ENCODE data around the gene PXDC1. TPM values are rescaled to one million over a fixed set of nuclear protein-coding genes. Genes with fewer than 3 reads are reported as not detected.

PXDC1 gene, protein sequence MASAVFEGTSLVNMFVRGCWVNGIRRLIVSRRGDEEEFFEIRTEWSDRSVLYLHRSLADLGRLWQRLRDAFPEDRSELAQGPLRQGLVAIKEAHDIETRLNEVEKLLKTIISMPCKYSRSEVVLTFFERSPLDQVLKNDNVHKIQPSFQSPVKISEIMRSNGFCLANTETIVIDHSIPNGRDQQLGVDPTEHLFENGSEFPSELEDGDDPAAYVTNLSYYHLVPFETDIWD
- polyA plus RNA-seq (3.9 and 4.2 TPM in 2 replicates), polyA minus RNA-seq (3.2 and 3.9 TPM in 2 replicates)

DNA sequence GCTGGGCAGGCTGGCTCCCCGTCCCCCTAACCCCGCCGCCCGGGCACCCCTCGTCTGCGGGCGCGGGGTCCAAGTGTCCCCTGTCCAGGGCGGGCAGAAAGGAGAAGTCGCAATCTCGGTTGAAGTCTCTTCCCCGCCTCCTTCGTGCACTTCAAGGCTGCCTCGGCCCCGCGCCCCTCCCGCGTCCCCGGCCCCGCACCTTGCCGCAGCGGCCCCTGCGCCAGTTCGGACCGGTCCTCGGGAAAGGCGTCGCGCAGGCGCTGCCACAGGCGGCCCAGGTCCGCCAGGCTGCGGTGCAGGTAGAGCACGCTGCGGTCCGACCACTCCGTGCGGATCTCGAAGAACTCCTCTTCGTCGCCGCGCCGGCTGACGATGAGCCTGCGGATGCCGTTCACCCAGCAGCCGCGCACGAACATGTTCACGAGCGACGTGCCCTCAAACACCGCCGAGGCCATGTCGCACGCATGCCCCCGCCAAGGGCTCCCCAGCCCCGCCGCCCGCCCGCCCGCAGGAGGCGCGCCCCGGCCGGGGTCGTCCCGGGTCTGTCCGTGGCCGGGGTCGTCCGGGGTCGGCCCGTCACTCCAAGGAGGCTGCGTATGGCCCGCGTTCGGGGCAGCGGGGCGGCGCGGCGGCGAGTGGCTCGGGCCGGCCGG is at the start of gene PXDC1:
Gene PXDC1 (minus strand): TSS at position 637 of the 653 bp plus-strand sequence. CDS start 182 bp downstream, at position 455.
- H3K27ac ChIP-seq (ENCODE audit: low read length): no peak within 1 kb of the TSS
- no peak for TF ChIP-seq TAF1 (IDR thresholded peaks at IDR 0.05; ENCODE audit: low read depth)
- TF ChIP-seq EZH2 (IDR thresholded peaks at IDR 0.05; ENCODE audit: borderline replicate concordance, insufficient read depth, low read length, poor library complexity, severe bottlenecking): peak; percentile 13
- TF ChIP-seq, protein P1, sequence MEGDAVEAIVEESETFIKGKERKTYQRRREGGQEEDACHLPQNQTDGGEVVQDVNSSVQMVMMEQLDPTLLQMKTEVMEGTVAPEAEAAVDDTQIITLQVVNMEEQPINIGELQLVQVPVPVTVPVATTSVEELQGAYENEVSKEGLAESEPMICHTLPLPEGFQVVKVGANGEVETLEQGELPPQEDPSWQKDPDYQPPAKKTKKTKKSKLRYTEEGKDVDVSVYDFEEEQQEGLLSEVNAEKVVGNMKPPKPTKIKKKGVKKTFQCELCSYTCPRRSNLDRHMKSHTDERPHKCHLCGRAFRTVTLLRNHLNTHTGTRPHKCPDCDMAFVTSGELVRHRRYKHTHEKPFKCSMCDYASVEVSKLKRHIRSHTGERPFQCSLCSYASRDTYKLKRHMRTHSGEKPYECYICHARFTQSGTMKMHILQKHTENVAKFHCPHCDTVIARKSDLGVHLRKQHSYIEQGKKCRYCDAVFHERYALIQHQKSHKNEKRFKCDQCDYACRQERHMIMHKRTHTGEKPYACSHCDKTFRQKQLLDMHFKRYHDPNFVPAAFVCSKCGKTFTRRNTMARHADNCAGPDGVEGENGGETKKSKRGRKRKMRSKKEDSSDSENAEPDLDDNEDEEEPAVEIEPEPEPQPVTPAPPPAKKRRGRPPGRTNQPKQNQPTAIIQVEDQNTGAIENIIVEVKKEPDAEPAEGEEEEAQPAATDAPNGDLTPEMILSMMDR (IDR thresholded peaks at IDR 0.05; ENCODE audit: poor library complexity, severe bottlenecking): no peak
- TF ChIP-seq, protein P2, sequence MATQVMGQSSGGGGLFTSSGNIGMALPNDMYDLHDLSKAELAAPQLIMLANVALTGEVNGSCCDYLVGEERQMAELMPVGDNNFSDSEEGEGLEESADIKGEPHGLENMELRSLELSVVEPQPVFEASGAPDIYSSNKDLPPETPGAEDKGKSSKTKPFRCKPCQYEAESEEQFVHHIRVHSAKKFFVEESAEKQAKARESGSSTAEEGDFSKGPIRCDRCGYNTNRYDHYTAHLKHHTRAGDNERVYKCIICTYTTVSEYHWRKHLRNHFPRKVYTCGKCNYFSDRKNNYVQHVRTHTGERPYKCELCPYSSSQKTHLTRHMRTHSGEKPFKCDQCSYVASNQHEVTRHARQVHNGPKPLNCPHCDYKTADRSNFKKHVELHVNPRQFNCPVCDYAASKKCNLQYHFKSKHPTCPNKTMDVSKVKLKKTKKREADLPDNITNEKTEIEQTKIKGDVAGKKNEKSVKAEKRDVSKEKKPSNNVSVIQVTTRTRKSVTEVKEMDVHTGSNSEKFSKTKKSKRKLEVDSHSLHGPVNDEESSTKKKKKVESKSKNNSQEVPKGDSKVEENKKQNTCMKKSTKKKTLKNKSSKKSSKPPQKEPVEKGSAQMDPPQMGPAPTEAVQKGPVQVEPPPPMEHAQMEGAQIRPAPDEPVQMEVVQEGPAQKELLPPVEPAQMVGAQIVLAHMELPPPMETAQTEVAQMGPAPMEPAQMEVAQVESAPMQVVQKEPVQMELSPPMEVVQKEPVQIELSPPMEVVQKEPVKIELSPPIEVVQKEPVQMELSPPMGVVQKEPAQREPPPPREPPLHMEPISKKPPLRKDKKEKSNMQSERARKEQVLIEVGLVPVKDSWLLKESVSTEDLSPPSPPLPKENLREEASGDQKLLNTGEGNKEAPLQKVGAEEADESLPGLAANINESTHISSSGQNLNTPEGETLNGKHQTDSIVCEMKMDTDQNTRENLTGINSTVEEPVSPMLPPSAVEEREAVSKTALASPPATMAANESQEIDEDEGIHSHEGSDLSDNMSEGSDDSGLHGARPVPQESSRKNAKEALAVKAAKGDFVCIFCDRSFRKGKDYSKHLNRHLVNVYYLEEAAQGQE (IDR thresholded peaks at IDR 0.05; ENCODE audit: borderline replicate concordance): no peak
- peak; percentile 22 for TF ChIP-seq POLR2AphosphoS5 (IDR thresholded peaks at IDR 0.05)
- TF ChIP-seq EP300 (conservative IDR thresholded peaks at IDR 0.05; ENCODE audit: poor library complexity, severe bottlenecking): no peak
- no peaks in the 10 kb centered on the region for H3K36me3 ChIP-seq (ENCODE audit: insufficient read depth, low read length)
- H3K9me3 ChIP-seq (ENCODE audit: low read length): no peaks in the 10 kb centered on the region
- H3K4me2 ChIP-seq (ENCODE audit: low read length): no peak within 1 kb of the TSS
- H2AFZ ChIP-seq (ENCODE audit: low read depth, low read length): no peak within 1 kb of the TSS
- peaks cover 41% of the 10 kb centered on the region for H3K27me3 ChIP-seq (ENCODE audit: insufficient read depth, low read depth, low read length)
- no peaks in the 10 kb centered on the region for H4K20me1 ChIP-seq (ENCODE audit: insufficient read depth)
- H3F3A ChIP-seq (ENCODE audit: insufficient read depth, low read length, poor library complexity, severe bottlenecking): no peaks in the 10 kb centered on the region
- peak within 1 kb of the TSS; percentile 46 for H3K9ac ChIP-seq (ENCODE audit: low read length)
- peak within 1 kb of the TSS; percentile 77 for H3K4me3 ChIP-seq (ENCODE audit: low read length)
- no peaks in the 10 kb centered on the region for H3K9me2 ChIP-seq (ENCODE audit: insufficient read depth, low read length)
- no peaks in the 10 kb centered on the region for H3K79me2 ChIP-seq (replicated peaks; ENCODE audit: insufficient read depth, low read length)

DNA sequence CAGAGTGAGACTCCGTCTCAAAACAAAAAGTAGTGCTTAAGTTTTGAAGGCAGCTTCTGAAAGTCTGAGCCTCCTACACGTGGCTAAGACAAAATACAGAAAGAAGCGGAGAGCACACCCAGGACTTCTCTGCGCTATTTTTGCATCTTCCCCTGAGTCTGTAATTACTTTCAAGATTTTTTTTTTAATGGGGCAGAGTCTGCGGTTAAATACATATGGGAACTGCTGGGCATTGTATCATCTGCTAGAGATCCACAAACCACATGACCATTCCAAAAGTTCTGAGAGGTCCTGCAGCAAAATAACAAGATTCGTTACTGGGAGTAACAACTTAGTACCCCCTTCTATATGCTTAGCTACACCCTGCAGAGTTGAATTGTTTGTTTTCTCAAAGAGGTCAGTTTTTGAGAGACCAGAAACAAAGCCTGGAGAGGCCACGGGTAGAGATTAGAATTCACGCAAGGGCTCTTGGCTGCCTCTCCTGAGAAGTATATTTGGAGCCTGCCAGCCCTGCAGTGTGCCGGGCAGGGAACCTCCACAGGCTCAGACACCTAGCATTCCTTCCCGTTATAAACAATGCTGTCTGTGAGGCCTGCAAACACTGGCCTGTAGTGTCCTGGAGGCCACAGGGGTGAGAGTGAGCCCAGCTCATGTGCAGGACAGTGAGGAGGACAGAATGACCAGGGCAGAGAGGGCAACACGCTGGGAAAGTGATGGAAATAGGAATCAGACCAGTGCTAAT is 49.5 kb upstream of the PXDC1 start:
- Histone ChIP-seq H3K79me2 (replicated peaks; ENCODE audit: insufficient read depth, low read length) (no peaks in the 10 kb centered on the region), H2AFZ (ENCODE audit: low read depth, low read length) (no peak overlapping the region), H3K9me2 (ENCODE audit: insufficient read depth, low read length) (no peaks in the 10 kb centered on the region), H3K4me2 (ENCODE audit: low read length) (no peak overlapping the region), H3F3A (ENCODE audit: insufficient read depth, low read length, poor library complexity, severe bottlenecking) (no peaks in the 10 kb centered on the region), H3K27ac (ENCODE audit: low read length) (no peak overlapping the region), H3K36me3 (ENCODE audit: insufficient read depth, low read length) (no peaks in the 10 kb centered on the region), H3K9ac (ENCODE audit: low read length) (no peak overlapping the region), H3K4me3 (ENCODE audit: low read length) (no peak overlapping the region), H3K27me3 (ENCODE audit: insufficient read depth, low read depth, low read length) (no peaks in the 10 kb centered on the region), H3K9me3 (ENCODE audit: low read length) (no peaks in the 10 kb centered on the region), H4K20me1 (ENCODE audit: insufficient read depth) (no peaks in the 10 kb centered on the region)
- TF ChIP-seq, protein P1 (IDR thresholded peaks at IDR 0.05; ENCODE audit: poor library complexity, severe bottlenecking): no peak
- TF ChIP-seq MXI1 (conservative IDR thresholded peaks at IDR 0.05; ENCODE audit: poor library complexity, severe bottlenecking) (no peak), POLR2AphosphoS5 (IDR thresholded peaks at IDR 0.05) (no peak), EP300 (conservative IDR thresholded peaks at IDR 0.05; ENCODE audit: poor library complexity, severe bottlenecking) (no peak), TAF1 (IDR thresholded peaks at IDR 0.05; ENCODE audit: low read depth) (no peak), SMC3 (conservative IDR thresholded peaks at IDR 0.05; ENCODE audit: poor library complexity) (no peak), EZH2 (IDR thresholded peaks at IDR 0.05; ENCODE audit: borderline replicate concordance, insufficient read depth, low read length, poor library complexity, severe bottlenecking) (no peak), RAD21 (conservative IDR thresholded peaks at IDR 0.05) (no peak)
- TF ChIP-seq, protein P2 (IDR thresholded peaks at IDR 0.05; ENCODE audit: borderline replicate concordance): no peak

Measured in neural cell (in vitro differentiated cells).